Testis (tissue), 3 donors: Measurements from ENCODE around the gene TTLL11. TPM values are rescaled to one million over a fixed set of nuclear protein-coding genes. Genes with fewer than 3 reads are reported as not detected.

Experiments
- DNase-seq: peaks from one replicate; pipeline ENCODE4 v3.0.0-alpha.2; 2019
- H3K27ac ChIP-seq, 2 donors: fragments of 200-600 bp; sonication (generic); one replicate each; pipeline ENCODE4 v1.5.1; 2019
- H3K27me3 ChIP-seq: fragments of 200-600 bp; sonication (generic); one replicate; pipeline ENCODE4 v1.5.1; 2019
- H3K36me3 ChIP-seq: fragments of 200-600 bp; sonication (generic); one replicate; pipeline ENCODE4 v1.5.1; 2017; ENCODE audit warnings: low read depth; ENCODE audit errors: missing control alignments
- H3K4me1 ChIP-seq: fragments of 200-600 bp; sonication (generic); one replicate; pipeline ENCODE4 v1.5.1; 2019
- H3K4me3 ChIP-seq, 2 donors: fragments of 200-600 bp; sonication (generic); one replicate each; pipeline ENCODE4 v1.5.1; 2017 to 2019
- H3K9me3 ChIP-seq: fragments of 200-600 bp; sonication (generic); one replicate; pipeline ENCODE4 v1.5.1; 2017
- CTCF ChIP-seq, 3 experiments: fragments of 450-650 bp in 2 of 3; fragments of 200-600 bp in 1 of 3; sonication (generic) in 1 of 3; IDR thresholded peaks; one replicate each; pipeline ENCODE4 v1.5.1; 2016 to 2019; ENCODE audit warnings: antibody characterized with exemption in 3 of 3, mild to moderate bottlenecking in 2 of 3, moderate library complexity in 1 of 3
- POLR2A ChIP-seq: fragments of 450-650 bp; IDR thresholded peaks from one replicate; pipeline ENCODE4 v1.6.1; 2017; ENCODE audit warnings: antibody characterized with exemption, mild to moderate bottlenecking, moderate library complexity
- WGBS, 2 donors: methylation state at CpG; one replicate each; pipeline ENCODE4 v1.1.5; 2018; 5-methylcytosine and 5-hydroxymethylcytosine counted together
- intact Hi-C: fragments of 100-400 bp; cut with DNase I; formaldehyde crosslinking; loops from one replicate; pipeline ENCODE4 v1.15.1; 2023; ENCODE audit warnings: low total_unique reads
- polyA plus RNA-seq: library from polyadenylated mRNA; stranded (reverse); fragments of 350-450 nt; fragmentation: Illumina TruSeq; extraction: RNeasy Lipid Tissue Mini Kit (QIAGEN cat#74804); gene quantifications from one replicate; pipeline ENCODE4 v1.2.3, GENCODE V29; 2014; ENCODE audit warnings: low read depth, low replicate concordance; ENCODE audit not compliant: insufficient read depth
- total RNA-seq, 2 donors: library from RNA; depleted of rRNA; stranded (reverse); fragments of >200 nt; gene quantifications; one replicate each; pipeline ENCODE4 v1.2.3, GENCODE V29; 2016

TTLL11 gene
- total and polyA plus RNA-seq, 3 donors from 2014 or later = 17.8 to 36.5 (median 19.8) TPM

GRCh38 chr9:121878271-121878822 lies 214.8 kb downstream of the TTLL11 start:
- intact Hi-C loops = no loop called here
- no peaks in the 10 kb centered on the region for H3K4me1 ChIP-seq
- no peak overlapping the region for H3K27ac ChIP-seq
- WGBS, 2 donors = 84 to 96% methylated on average over 14 of the region's 14 CpGs
- no peak overlapping the region for H3K4me3 ChIP-seq
- H3K27me3 ChIP-seq = no peaks in the 10 kb centered on the region
- H3K9me3 ChIP-seq = no peaks in the 10 kb centered on the region
- no peak for DNase-seq
- no peaks in the 10 kb centered on the region for H3K36me3 ChIP-seq
- TF ChIP-seq POLR2A (no peak), CTCF (IDR thresholded peaks at IDR 0.05) (no peak)

- intact Hi-C loops = no loop called here
- no peak overlapping the region for H3K27ac ChIP-seq
Observed at GRCh38 chr9:121876658-121877271, 216.3 kb downstream of the TTLL11 start.

GRCh38 chr9:121876255-121876654 lies 216.9 kb downstream of the TTLL11 start:
- H3K27ac ChIP-seq = no peak overlapping the region
- no peaks in the 10 kb centered on the region for H3K9me3 ChIP-seq
- intact Hi-C loops = no loop called here
- H3K27me3 ChIP-seq = no peaks in the 10 kb centered on the region
- no peaks in the 10 kb centered on the region for H3K4me1 ChIP-seq
- no peak overlapping the region for H3K4me3 ChIP-seq
- no peaks in the 10 kb centered on the region for H3K36me3 ChIP-seq
- no peak for TF ChIP-seq CTCF (IDR thresholded peaks at IDR 0.05)
- no peak for TF ChIP-seq POLR2A
- no peak for DNase-seq
- WGBS, 2 donors = 91 to 94% methylated on average over 2 of the region's 2 CpGs

More at GRCh38 chr9:121876658-121877271, 216.3 kb downstream of the TTLL11 start:
- H3K27me3 ChIP-seq = no peaks in the 10 kb centered on the region
- H3K4me3 ChIP-seq = no peak overlapping the region
- WGBS, 2 donors = 85 to 88% methylated on average over 13 of the region's 13 CpGs
- no peak for DNase-seq
- H3K36me3 ChIP-seq = no peaks in the 10 kb centered on the region
- H3K4me1 ChIP-seq = no peaks in the 10 kb centered on the region
- TF ChIP-seq POLR2A (no peak), CTCF (IDR thresholded peaks at IDR 0.05) (no peak)
- no peaks in the 10 kb centered on the region for H3K9me3 ChIP-seq

- Histone ChIP-seq H3K4me1 (no peaks in the 10 kb centered on the region), H3K4me3 (no peak overlapping the region), H3K36me3 (no peaks in the 10 kb centered on the region), H3K9me3 (no peaks in the 10 kb centered on the region), H3K27me3 (no peaks in the 10 kb centered on the region), H3K27ac (no peak overlapping the region)
- no peak for DNase-seq
- whole genome bisulfite sequencing, 2 donors = 93 to 96% methylated on average over 6 of the region's 6 CpGs
- intact Hi-C loops = no loop called here
- no peak for TF ChIP-seq POLR2A
- TF ChIP-seq CTCF (IDR thresholded peaks at IDR 0.05) = no peak
Observed at GRCh38 chr9:121874524-121874923, 218.6 kb downstream of the TTLL11 start.
